HEK293 (cell line): ENCODE measurements around the gene ANKAR.
A peak's percentile ranks its signal among the peaks of the same experiment; 100 is the strongest.

Experiments
- EGR2 ChIP-seq: fragments of 450-650 bp; formaldehyde crosslinking; IDR thresholded peaks from 2 replicates; pipeline ENCODE4 v1.5.1; 2016; ENCODE audit warnings: low read depth, missing biosample characterization, missing genetic modification characterization
- HOXA7 ChIP-seq: sonication (generic); formaldehyde crosslinking; IDR thresholded peaks from 2 replicates; pipeline ENCODE4 v1.8.1; 2022; ENCODE audit warnings: missing genetic modification reagents, borderline replicate concordance
- SCRT2 ChIP-seq: fragments of 450-650 bp; formaldehyde crosslinking; IDR thresholded peaks from 2 replicates; pipeline ENCODE4 v1.5.1; 2016; ENCODE audit warnings: missing biosample characterization, missing genetic modification characterization
- SETDB1 ChIP-seq: IDR thresholded peaks from one replicate; pipeline ENCODE4 v1.6.1; 2017; ENCODE audit warnings: mild to moderate bottlenecking, low read length, moderate library complexity, mixed read lengths; ENCODE audit not compliant: insufficient read length
- SP7 ChIP-seq: fragments of 450-650 bp; formaldehyde crosslinking; IDR thresholded peaks from 2 replicates; pipeline ENCODE4 v1.5.1; 2016; ENCODE audit warnings: missing biosample characterization, missing genetic modification characterization
- TRIM28 ChIP-seq: IDR thresholded peaks from 2 replicates; pipeline ENCODE4 v1.6.1; 2011; ENCODE audit warnings: low read length, control low read depth, borderline replicate concordance
- ZBTB17 ChIP-seq: fragments of 450-650 bp; formaldehyde crosslinking; IDR thresholded peaks from 2 replicates; pipeline ENCODE4 v1.5.1; 2016; ENCODE audit warnings: missing biosample characterization, missing genetic modification characterization
- ZFP69B ChIP-seq: fragments of 450-650 bp; formaldehyde crosslinking; IDR thresholded peaks from 2 replicates; pipeline ENCODE4 v1.5.1; 2016; ENCODE audit warnings: missing biosample characterization, missing genetic modification characterization
- ZNF184 ChIP-seq: fragments of 450-650 bp; IDR thresholded peaks from 2 replicates; pipeline ENCODE4 v1.5.1; 2018; ENCODE audit warnings: missing biosample characterization, mild to moderate bottlenecking, missing genetic modification characterization
- ZNF48 ChIP-seq: fragments of 450-650 bp; formaldehyde crosslinking; IDR thresholded peaks from 2 replicates; pipeline ENCODE4 v1.5.1; 2016; ENCODE audit warnings: missing biosample characterization, missing genetic modification characterization
- ZNF555 ChIP-seq: fragments of 450-650 bp; formaldehyde crosslinking; conservative IDR thresholded peaks from 2 replicates; pipeline ENCODE4 v1.5.1; 2017; ENCODE audit warnings: missing biosample characterization, mild to moderate bottlenecking, missing genetic modification characterization, inconsistent platforms
- ZNF670 ChIP-seq: fragments of 450-650 bp; formaldehyde crosslinking; IDR thresholded peaks from 2 replicates; pipeline ENCODE4 v1.5.1; 2016; ENCODE audit warnings: missing biosample characterization, missing genetic modification characterization, low read depth
- TF ChIP-seq, protein P1 (sequence below): fragments of 450-650 bp; IDR thresholded peaks from 2 replicates; pipeline ENCODE4 v1.5.1; 2018; ENCODE audit warnings: missing biosample characterization, mild to moderate bottlenecking, missing genetic modification characterization
- TF ChIP-seq, protein P2 (sequence below): fragments of 450-650 bp; formaldehyde crosslinking; IDR thresholded peaks from 2 replicates; pipeline ENCODE4 v1.5.1; 2016; ENCODE audit warnings: missing biosample characterization, missing genetic modification characterization
- TF ChIP-seq, protein P3 (sequence below): fragments of 450-650 bp; formaldehyde crosslinking; IDR thresholded peaks from 2 replicates; pipeline ENCODE4 v1.5.1; 2016; ENCODE audit warnings: missing biosample characterization, missing genetic modification characterization
- TF ChIP-seq, protein P4 (sequence below): fragments of 450-650 bp; formaldehyde crosslinking; IDR thresholded peaks from 2 replicates; pipeline ENCODE4 v1.5.1; 2016; ENCODE audit warnings: missing biosample characterization, missing genetic modification characterization, low read depth
- TF ChIP-seq, protein P5 (sequence below): fragments of 450-650 bp; formaldehyde crosslinking; IDR thresholded peaks from 2 replicates; pipeline ENCODE4 v1.5.1; 2016; ENCODE audit warnings: missing biosample characterization, missing genetic modification characterization
- TF ChIP-seq, protein P6 (sequence below): fragments of 450-650 bp; formaldehyde crosslinking; IDR thresholded peaks from 2 replicates; pipeline ENCODE4 v1.5.1; 2016; ENCODE audit warnings: missing biosample characterization, missing genetic modification characterization

The ANKAR gene

DNA sequence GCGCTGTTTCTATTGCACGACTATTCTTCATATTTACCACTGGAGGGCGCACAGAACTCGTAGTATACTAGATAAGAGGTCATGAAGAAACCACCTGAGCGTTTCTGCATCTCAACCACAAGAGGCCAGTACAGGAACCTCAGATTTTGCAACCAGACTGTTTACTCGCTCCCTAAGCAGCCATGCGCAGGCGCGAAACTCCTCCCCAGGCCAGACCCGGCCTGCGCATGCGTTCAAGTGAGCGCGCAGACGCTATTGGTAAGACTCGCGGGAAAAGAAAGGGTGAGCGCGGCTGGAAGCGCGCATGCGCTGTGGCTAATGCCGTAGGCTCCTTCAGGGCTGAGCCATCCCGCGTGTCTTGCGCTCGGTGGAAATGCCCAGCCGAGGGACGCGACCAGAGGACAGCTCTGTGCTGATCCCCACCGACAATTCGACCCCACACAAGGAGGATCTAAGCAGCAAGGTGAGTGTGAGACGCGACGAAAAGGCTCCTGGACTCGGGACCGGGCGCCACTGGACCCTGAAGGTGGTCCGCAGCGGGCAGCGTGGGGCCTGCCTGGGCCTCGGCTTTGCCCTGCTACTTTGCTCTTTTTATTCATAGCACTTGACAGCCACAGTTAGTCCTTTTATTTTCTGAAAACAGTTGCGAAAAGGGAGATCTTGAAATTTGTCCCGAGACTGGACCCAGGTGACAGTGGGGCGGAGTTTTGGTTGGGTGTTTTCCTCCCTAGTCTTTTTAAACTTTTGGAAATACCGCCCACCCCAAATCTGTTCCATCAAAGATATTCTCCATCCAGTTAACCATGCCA, 13.1 kb upstream of the ANKAR start, which contains the start of gene ASNSD1 (continued):
- TF ChIP-seq, protein P1, sequence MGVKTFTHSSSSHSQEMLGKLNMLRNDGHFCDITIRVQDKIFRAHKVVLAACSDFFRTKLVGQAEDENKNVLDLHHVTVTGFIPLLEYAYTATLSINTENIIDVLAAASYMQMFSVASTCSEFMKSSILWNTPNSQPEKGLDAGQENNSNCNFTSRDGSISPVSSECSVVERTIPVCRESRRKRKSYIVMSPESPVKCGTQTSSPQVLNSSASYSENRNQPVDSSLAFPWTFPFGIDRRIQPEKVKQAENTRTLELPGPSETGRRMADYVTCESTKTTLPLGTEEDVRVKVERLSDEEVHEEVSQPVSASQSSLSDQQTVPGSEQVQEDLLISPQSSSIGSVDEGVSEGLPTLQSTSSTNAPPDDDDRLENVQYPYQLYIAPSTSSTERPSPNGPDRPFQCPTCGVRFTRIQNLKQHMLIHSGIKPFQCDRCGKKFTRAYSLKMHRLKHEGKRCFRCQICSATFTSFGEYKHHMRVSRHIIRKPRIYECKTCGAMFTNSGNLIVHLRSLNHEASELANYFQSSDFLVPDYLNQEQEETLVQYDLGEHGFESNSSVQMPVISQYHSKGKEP (tag by site-specific recombination), result peak; percentile 31; the same call in 1 of the 2 replicates
- TF ChIP-seq SETDB1 (peak; percentile 24), ZNF670 (tag by site-specific recombination) (no peak), SCRT2 (no peak), ZNF48 (no peak), ZNF184 (tag by site-specific recombination) (no peak), SP7 (tag by site-specific recombination) (0 out of 2 replicates have a peak, but pooled peaks have one; percentile 39), ZNF555 (no peak), TRIM28 (no peak; the same call in 1 of the 2 replicates), ZBTB17 (tag by site-specific recombination) (0 out of 2 replicates have a peak, but pooled peaks have one; percentile 26), HOXA7 (no peak), ZFP69B (tag by site-specific recombination) (no peak), EGR2 (tag by site-specific recombination) (no peak)
- TF ChIP-seq, protein P2, sequence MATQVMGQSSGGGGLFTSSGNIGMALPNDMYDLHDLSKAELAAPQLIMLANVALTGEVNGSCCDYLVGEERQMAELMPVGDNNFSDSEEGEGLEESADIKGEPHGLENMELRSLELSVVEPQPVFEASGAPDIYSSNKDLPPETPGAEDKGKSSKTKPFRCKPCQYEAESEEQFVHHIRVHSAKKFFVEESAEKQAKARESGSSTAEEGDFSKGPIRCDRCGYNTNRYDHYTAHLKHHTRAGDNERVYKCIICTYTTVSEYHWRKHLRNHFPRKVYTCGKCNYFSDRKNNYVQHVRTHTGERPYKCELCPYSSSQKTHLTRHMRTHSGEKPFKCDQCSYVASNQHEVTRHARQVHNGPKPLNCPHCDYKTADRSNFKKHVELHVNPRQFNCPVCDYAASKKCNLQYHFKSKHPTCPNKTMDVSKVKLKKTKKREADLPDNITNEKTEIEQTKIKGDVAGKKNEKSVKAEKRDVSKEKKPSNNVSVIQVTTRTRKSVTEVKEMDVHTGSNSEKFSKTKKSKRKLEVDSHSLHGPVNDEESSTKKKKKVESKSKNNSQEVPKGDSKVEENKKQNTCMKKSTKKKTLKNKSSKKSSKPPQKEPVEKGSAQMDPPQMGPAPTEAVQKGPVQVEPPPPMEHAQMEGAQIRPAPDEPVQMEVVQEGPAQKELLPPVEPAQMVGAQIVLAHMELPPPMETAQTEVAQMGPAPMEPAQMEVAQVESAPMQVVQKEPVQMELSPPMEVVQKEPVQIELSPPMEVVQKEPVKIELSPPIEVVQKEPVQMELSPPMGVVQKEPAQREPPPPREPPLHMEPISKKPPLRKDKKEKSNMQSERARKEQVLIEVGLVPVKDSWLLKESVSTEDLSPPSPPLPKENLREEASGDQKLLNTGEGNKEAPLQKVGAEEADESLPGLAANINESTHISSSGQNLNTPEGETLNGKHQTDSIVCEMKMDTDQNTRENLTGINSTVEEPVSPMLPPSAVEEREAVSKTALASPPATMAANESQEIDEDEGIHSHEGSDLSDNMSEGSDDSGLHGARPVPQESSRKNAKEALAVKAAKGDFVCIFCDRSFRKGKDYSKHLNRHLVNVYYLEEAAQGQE, result 0 out of 2 replicates have a peak, but pooled peaks have one; percentile 19
- TF ChIP-seq, protein P3, sequence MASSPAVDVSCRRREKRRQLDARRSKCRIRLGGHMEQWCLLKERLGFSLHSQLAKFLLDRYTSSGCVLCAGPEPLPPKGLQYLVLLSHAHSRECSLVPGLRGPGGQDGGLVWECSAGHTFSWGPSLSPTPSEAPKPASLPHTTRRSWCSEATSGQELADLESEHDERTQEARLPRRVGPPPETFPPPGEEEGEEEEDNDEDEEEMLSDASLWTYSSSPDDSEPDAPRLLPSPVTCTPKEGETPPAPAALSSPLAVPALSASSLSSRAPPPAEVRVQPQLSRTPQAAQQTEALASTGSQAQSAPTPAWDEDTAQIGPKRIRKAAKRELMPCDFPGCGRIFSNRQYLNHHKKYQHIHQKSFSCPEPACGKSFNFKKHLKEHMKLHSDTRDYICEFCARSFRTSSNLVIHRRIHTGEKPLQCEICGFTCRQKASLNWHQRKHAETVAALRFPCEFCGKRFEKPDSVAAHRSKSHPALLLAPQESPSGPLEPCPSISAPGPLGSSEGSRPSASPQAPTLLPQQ (tag by site-specific recombination), result 0 out of 2 replicates have a peak, but pooled peaks have one; percentile 51
- TF ChIP-seq, protein P4, sequence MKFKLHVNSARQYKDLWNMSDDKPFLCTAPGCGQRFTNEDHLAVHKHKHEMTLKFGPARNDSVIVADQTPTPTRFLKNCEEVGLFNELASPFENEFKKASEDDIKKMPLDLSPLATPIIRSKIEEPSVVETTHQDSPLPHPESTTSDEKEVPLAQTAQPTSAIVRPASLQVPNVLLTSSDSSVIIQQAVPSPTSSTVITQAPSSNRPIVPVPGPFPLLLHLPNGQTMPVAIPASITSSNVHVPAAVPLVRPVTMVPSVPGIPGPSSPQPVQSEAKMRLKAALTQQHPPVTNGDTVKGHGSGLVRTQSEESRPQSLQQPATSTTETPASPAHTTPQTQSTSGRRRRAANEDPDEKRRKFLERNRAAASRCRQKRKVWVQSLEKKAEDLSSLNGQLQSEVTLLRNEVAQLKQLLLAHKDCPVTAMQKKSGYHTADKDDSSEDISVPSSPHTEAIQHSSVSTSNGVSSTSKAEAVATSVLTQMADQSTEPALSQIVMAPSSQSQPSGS (tag by site-specific recombination), result no peak
- TF ChIP-seq, protein P5, sequence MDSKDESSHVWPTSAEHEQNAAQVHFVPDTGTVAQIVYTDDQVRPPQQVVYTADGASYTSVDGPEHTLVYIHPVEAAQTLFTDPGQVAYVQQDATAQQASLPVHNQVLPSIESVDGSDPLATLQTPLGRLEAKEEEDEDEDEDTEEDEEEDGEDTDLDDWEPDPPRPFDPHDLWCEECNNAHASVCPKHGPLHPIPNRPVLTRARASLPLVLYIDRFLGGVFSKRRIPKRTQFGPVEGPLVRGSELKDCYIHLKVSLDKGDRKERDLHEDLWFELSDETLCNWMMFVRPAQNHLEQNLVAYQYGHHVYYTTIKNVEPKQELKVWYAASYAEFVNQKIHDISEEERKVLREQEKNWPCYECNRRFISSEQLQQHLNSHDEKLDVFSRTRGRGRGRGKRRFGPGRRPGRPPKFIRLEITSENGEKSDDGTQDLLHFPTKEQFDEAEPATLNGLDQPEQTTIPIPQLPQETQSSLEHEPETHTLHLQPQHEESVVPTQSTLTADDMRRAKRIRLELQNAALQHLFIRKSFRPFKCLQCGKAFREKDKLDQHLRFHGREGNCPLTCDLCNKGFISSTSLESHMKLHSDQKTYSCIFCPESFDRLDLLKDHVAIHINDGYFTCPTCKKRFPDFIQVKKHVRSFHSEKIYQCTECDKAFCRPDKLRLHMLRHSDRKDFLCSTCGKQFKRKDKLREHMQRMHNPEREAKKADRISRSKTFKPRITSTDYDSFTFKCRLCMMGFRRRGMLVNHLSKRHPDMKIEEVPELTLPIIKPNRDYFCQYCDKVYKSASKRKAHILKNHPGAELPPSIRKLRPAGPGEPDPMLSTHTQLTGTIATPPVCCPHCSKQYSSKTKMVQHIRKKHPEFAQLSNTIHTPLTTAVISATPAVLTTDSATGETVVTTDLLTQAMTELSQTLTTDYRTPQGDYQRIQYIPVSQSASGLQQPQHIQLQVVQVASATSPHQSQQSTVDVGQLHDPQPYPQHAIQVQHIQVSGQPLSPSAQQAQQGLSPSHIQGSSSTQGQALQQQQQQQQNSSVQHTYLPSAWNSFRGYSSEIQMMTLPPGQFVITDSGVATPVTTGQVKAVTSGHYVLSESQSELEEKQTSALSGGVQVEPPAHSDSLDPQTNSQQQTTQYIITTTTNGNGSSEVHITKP (tag by site-specific recombination), result peak; percentile 29; the same call in 1 of the 2 replicates
- TF ChIP-seq, protein P6, sequence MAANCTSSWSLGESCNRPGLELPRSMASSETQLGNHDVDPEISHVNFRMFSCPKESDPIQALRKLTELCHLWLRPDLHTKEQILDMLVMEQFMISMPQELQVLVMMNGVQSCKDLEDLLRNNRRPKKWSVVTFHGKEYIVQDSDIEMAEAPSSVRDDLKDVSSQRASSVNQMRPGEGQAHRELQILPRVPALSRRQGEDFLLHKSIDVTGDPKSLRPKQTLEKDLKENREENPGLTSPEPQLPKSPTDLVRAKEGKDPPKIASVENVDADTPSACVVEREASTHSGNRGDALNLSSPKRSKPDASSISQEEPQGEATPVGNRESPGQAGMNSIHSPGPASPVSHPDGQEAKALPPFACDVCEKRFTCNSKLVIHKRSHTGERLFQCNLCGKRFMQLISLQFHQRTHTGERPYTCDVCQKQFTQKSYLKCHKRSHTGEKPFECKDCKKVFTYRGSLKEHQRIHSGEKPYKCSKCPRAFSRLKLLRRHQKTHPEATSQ (tag by site-specific recombination), result no peak
